GM18870 (cell line): Measurements from ENCODE around the gene SEBOX.

Experiments used
- ATAC-seq: cut with Tn5 transposase; IDR thresholded peaks from one replicate; pipeline ENCODE4 v1.9.1; 2021; ENCODE audit warnings: moderate library complexity; ENCODE audit not compliant: unreplicated experiment

SEBOX gene

DNA sequence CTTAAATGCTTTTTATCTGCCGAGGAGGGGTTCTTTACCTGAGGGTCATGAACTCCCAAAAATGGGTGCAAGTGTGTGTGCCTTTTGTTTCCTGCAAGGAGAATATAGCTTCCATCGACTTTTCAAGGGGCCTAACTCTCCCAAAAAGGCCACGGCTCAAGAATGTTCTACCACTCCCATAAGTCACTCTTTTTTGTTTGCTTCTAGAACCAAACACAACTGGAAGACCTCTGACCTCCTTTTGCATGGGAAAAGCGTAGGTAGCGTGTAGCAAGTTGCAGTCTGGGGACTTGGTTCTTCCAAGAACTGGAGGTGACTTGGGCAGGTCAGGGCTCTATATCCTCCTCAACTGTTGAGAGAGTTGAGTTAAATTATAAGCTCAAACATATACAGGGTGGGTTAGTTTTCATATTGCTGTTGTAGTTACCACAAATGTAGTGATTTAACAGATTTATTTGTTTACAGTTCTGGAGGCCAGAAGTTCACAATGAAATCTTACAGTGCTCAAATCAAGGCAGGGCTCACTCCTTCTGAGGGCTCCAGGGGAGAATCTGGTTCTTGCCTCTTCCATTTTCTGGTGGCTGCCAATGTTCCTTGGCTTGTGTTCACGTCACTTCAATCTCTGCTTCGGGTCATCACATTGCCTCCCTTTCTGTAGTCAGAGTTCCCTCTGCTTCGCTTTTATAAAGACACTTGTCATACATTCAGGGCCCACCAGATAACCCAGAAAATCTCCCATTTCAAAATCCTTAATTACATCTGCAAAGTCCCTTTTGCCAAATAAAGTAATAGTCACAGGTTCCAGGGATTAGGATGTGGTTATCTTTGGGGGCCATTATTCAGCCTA is 44.6 kb downstream of the SEBOX start:
- no peak for ATAC-seq

DNA sequence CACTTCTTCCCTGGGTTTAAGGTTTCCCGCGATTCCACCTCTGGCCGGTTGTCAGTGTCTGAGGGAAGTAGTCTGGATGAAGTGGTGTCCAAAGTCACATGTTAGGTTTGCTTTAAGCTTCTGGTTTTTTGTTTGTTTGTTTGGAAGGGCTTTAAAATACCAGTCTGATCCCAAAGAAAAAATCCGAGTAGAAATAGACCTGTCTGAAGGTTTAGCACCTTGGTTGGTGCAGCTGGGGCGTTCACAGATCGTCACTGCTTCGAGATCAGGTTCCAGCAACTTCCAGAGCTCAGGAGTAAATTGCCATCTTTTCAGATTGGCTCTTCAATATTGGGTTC is 45.4 kb downstream of the SEBOX start:
- ATAC-seq, result no peak

DNA sequence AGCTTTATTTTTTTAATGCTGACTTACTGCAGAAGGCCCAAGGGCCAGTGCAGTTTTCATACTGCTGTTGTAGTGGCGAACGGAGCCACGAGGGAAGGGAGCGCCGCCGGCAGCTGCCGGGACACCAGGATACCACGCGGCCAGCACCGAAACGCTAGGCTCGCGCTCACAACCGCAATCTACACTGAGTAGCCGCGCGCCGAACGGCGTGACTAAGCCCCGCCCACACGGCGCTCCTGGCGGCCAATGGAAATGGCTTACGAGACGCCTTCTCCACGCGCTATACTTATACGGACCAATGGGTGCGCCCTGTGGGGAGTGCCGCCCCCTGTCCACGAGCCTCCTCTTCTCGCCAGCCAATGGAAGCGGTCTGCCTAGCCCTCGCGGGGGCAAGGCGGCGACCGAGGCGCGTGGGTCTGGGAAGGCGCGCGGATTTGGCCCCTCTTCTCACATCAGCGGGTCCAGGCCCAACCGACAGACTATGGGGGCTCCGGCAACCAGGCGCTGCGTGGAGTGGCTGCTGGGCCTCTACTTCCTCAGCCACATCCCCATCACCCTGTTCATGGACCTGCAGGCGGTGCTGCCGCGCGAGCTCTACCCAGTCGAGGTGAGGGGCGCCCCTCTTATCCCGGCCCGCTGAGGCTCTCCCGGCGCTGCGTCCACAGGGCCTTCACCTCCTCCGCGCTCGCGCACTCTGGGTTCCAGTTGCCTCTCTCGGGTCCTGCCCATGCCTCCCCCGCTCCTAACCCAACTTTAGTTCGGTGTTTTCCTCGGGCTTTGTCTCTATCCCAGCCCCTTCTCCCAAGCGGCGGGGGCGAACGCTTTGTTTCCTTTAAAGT is 46.0 kb downstream of the SEBOX start, which contains the start of gene TMEM97:
TSS of gene TMEM97 (plus strand) at position 442 of the 839 bp plus-strand sequence. CDS start at position 482, 40 bp downstream.
- ATAC-seq, result peak; percentile 94

DNA sequence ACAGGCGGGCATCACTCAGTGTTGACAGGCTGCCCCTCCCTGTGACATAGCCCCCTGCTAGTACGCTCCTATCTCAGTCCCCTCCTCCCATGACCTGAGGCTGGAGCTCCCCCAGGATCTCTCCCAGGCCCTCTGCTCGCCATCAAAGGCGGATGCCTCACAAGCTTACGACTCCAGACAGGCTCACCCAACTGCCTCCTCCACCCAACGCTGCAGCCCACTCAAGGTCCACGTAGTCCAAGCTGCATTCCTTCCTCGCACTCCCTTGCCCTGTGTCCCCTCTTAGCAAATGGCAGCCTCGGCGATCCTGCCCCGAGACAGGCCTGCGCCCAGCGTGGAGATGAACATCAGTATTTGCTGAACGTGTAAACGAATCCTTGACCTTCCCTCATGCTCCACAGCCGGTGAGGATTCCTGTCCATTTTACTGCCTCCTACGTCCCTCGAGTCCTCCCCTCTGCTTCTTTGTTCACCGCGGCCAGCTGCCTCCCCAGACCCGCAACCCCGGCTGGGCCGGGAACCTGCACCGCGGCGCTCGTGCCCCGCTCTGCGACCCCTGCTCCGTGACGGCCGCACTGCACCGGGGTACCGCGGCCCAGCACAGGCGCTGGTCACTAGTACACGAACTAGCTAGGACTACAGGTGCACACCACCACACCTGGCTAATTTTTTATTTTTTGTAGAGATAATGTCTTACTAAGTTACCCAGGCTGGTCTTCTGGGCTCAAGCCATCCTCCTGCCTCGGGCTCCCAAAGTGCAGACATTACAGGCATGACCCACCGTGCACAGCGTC is 46.8 kb downstream of the SEBOX start:
- peak; percentile 19 for ATAC-seq

GRCh38 chr17:28317099-28317965 is 47.7 kb downstream of the SEBOX start:
- no peak for ATAC-seq

DNA sequence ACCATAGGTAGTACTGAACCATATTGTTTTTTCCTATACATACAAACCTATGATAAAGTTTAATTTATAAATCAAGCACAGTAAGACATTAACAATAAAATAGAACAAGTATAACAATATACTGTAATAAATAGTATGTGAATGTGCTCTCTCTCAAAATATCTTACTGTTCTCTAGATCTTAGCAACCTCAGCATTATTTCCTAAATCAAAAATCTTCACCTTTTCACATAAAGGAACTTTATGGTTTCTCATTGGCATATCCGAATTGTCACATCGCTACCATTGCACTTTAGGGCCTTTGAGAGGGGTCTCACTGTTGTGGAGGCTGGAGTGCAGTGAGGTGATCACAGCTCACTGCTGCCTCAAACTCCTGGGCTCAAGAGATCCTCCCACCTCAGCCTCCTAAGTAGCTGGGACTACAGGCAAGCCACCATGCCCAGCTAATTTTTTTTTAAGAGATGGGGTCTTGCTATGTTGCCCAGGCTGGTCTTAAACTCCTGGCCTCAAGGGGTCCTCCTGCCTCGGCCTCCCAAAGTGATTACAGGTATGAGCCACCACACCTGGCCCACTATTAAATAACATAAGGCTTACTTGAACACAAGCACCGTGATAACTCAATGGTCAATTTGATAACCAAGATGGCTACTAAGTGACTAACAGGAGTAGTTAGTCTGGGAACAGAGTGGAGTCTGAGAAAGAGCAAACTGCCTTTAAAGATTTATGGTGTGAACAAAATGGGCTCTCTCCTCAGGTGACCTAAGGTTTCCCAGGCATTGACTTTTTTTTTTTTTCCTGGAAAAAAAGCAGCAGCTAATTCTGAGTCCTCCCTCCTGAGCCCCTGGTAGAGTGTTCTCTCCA is 48.9 kb downstream of the SEBOX start:
- ATAC-seq, result no peak

DNA sequence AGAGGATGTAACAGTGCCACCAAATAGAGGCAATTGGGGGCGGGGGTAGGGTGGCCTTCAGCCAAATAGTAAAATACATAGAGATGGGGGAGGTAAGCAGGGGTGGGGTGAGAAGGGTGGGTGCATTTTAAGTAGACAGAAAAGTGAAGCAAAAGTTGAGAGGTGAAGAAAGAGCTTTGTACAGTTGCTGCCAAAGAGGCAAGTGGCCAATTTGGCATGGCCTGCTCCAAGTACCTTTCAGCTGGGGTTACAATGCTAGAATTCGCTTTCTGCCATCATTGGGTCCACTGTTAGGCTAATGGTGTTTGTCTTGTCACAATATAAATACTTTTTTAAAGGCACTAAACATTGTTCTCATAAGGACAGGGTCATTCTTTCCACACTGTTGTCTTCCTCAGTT is 51.2 kb downstream of the SEBOX start:
- ATAC-seq, result no peak
